ENCODE data around the gene CACNB4. TPM values are rescaled to one million over a fixed set of nuclear protein-coding genes. Genes with fewer than 3 reads are reported as not detected.

The CACNB4 gene
- total and polyA plus RNA-seq, 2 of the 4 experiments (the other 2 are of a cell fraction) = 0.12 to 0.36 TPM

- Histone ChIP-seq H3K79me1 (ENCODE audit: low read depth in 1 of 2, low read length in 2 of 2) (no peaks in the 10 kb centered on the region), H2AK5ac (ENCODE audit: low read depth, low read length) (no peak overlapping the region), H3K27ac (ENCODE audit: insufficient read depth, low read length) (no peak overlapping the region), H3K23ac (ENCODE audit: low read depth, low read length) (no peak overlapping the region), H3K36me3 (ENCODE audit: control insufficient read depth, insufficient read depth, low read length) (no peaks in the 10 kb centered on the region), H2BK20ac (ENCODE audit: low read depth, low read length) (no peak overlapping the region), H3K4me2 (ENCODE audit: low read depth, low read length) (no peak overlapping the region), H4K91ac (ENCODE audit: insufficient read depth, low read depth, low read length) (no peak overlapping the region), H3K9me1 (ENCODE audit: insufficient read depth, low read length) (no peaks in the 10 kb centered on the region), H2BK120ac (ENCODE audit: low read depth, low read length) (no peak overlapping the region), H3K56ac (ENCODE audit: extremely low read depth, insufficient read depth, low read length) (no peak overlapping the region), H3K18ac (ENCODE audit: low read depth, low read length) (no peak overlapping the region), H3K9me3 (ENCODE audit: control insufficient read depth, insufficient read depth, low read length) (no peaks in the 10 kb centered on the region), H2BK15ac (ENCODE audit: low read depth, low read length) (no peak overlapping the region), H3K4me1 (ENCODE audit: control insufficient read depth, insufficient read depth, low read length) (no peaks in the 10 kb centered on the region), H4K8ac (ENCODE audit: low read depth in 2 of 2, low read length in 2 of 2) (no peak overlapping the region), H3K14ac (replicated peaks; ENCODE audit: low read depth, low read length) (no peak overlapping the region), H3K4me3 (ENCODE audit: insufficient read depth, low read depth, low read length) (no peak overlapping the region), H2AFZ (replicated peaks; ENCODE audit: low read length, poor library complexity) (no peak overlapping the region), H4K20me1 (ENCODE audit: insufficient read depth, low read length) (no peaks in the 10 kb centered on the region), H2BK5ac (ENCODE audit: low read depth, low read length, poor library complexity, severe bottlenecking) (no peak overlapping the region), H2AK9ac (replicated peaks; ENCODE audit: low read depth, low read length, poor library complexity) (no peak overlapping the region), H4K5ac (ENCODE audit: low read depth, low read length) (no peak overlapping the region), H3K4ac (ENCODE audit: low read depth, low read length) (no peak overlapping the region), H3K9ac (ENCODE audit: low read depth, low read length) (no peak overlapping the region), H3K27me3 (ENCODE audit: control insufficient read depth, insufficient read depth, low read length) (no peaks in the 10 kb centered on the region)
- TF ChIP-seq MAZ (IDR thresholded peaks at IDR 0.05; ENCODE audit: borderline replicate concordance, low read depth, low read length) (no peak), CTCF (conservative IDR thresholded peaks at IDR 0.05; ENCODE audit: low read depth, low read length) (no peak), FOS (IDR thresholded peaks at IDR 0.05; ENCODE audit: low read depth, low read length) (no peak), RCOR1 (IDR thresholded peaks at IDR 0.05; ENCODE audit: insufficient replicate concordance, low read length) (no peak)
- no TSS peak for BruUV-seq (replicated peaks)
- ATAC-seq (ENCODE audit: low read depth) = 0 out of 2 replicates have a peak, but pooled peaks have one; percentile 32
- POLR2A ChIA-PET (ENCODE audit: unreplicated experiment) = no interaction called here
- no peak for DNase-seq
- in situ Hi-C loops (cut with MboI; ENCODE audit: low sequenced_read_pairs) = no loop called here
- CTCF ChIA-PET = no interaction called here
- dilution Hi-C loops (cut with HindIII; ENCODE audit: low sequenced_read_pairs, unreplicated experiment) = no loop called here
- WGBS, 2 experiments (ENCODE audit: extremely low coverage in 2 of 2, insufficient read length in 1 of 2) = 80% methylated on average over 1 of the region's 3 CpGs; no CpG with 5 or more reads in 1 of the 2 experiments
- intact Hi-C loops (cut with micrococcal nuclease) = no loop called here
Observed at GRCh38 chr2:151851761-151852160, 247.1 kb downstream of the CACNB4 start.
